ENCODE results near the gene COPE. TPM values are rescaled to one million over a fixed set of nuclear protein-coding genes. Genes with fewer than 3 reads are reported as not detected.
A peak's percentile ranks its signal among the peaks of the same experiment; 100 is the strongest.

The COPE gene
- total and polyA plus RNA-seq, 2 of the 4 experiments (the other 2 are of a cell fraction), result 347 to 461 TPM

DNA sequence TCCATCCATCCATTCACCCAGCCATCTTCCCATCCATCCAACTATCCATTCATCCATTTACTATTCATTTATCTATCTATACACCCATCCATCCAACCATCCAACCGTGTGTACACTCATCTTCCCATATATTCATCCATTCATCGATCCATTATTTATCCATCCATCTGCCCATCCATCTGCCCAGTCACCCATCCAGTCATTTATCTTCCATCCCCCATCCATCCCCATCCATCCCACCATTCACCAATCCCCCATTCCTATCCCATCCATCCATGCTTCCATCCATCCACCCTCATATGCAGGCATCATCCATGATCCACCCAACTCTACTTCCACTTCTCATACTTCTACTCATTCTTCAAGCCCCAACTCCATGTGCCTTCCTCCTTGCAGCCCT, 35.9 kb upstream of the COPE start:
- Histone ChIP-seq H2AFZ (replicated peaks; ENCODE audit: low read length, poor library complexity) (no peak overlapping the region), H2BK20ac (ENCODE audit: low read depth, low read length) (no peak overlapping the region), H3K9ac (ENCODE audit: low read depth, low read length) (no peak overlapping the region), H2BK15ac (ENCODE audit: low read depth, low read length) (no peak overlapping the region), H3K9me3 (ENCODE audit: control insufficient read depth, insufficient read depth, low read length) (no peaks in the 10 kb centered on the region), H4K5ac (ENCODE audit: low read depth, low read length) (no peak overlapping the region), H2AK9ac (replicated peaks; ENCODE audit: low read depth, low read length, poor library complexity) (no peak overlapping the region), H3K4ac (ENCODE audit: low read depth, low read length) (no peak overlapping the region), H2BK120ac (ENCODE audit: low read depth, low read length) (no peak overlapping the region), H3K56ac (ENCODE audit: extremely low read depth, insufficient read depth, low read length) (no peak overlapping the region), H3K23ac (ENCODE audit: low read depth, low read length) (no peak overlapping the region), H4K91ac (ENCODE audit: insufficient read depth, low read depth, low read length) (no peak overlapping the region), H3K18ac (ENCODE audit: low read depth, low read length) (no peak overlapping the region), H3K4me2 (ENCODE audit: low read depth, low read length) (no peak overlapping the region), H3K4me3 (ENCODE audit: insufficient read depth, low read depth, low read length) (no peak overlapping the region), H2AK5ac (ENCODE audit: low read depth, low read length) (no peak overlapping the region), H3K27me3 (ENCODE audit: control insufficient read depth, insufficient read depth, low read length) (0 out of 2 replicates have a peak, but pooled peaks cover 2% of the 10 kb centered on the region), H3K27ac (ENCODE audit: insufficient read depth, low read length) (no peak overlapping the region), H2BK5ac (ENCODE audit: low read depth, low read length, poor library complexity, severe bottlenecking) (no peak overlapping the region), H4K8ac (ENCODE audit: low read depth in 2 of 2, low read length in 2 of 2) (no peak overlapping the region), H3K4me1 (ENCODE audit: control insufficient read depth, insufficient read depth, low read length) (no peaks in the 10 kb centered on the region), H3K9me1 (ENCODE audit: insufficient read depth, low read length) (peaks cover 3% of the 10 kb centered on the region; the same call in 1 of the 2 replicates), H4K20me1 (ENCODE audit: insufficient read depth, low read length) (no peaks in the 10 kb centered on the region; the same call in 1 of the 2 replicates), H3K36me3 (ENCODE audit: control insufficient read depth, insufficient read depth, low read length) (no peaks in the 10 kb centered on the region), H3K14ac (replicated peaks; ENCODE audit: low read depth, low read length) (no peak overlapping the region), H3K79me1 (ENCODE audit: low read depth in 1 of 2, low read length in 2 of 2) (no peaks in the 10 kb centered on the region)
- TSS peak; percentile 53 for BruUV-seq (replicated peaks)
- CTCF ChIA-PET, result no interaction called here
- DNase-seq, result no peak
- in situ Hi-C loops (cut with MboI; ENCODE audit: low sequenced_read_pairs) (no loop called here), dilution Hi-C loops (cut with HindIII; ENCODE audit: low sequenced_read_pairs, unreplicated experiment) (no loop called here), intact Hi-C loops (cut with micrococcal nuclease) (no loop called here)
- TF ChIP-seq MAFK (IDR thresholded peaks at IDR 0.05; ENCODE audit: low read depth, low read length) (no peak), MXI1 (IDR thresholded peaks at IDR 0.05; ENCODE audit: borderline replicate concordance, low read depth, low read length) (no peak), RFX5 (IDR thresholded peaks at IDR 0.05; ENCODE audit: low read depth, low read length) (no peak), SMC3 (IDR thresholded peaks at IDR 0.05; ENCODE audit: low read depth, low read length) (no peak), FOS (IDR thresholded peaks at IDR 0.05; ENCODE audit: low read depth, low read length) (no peak), MAZ (IDR thresholded peaks at IDR 0.05; ENCODE audit: borderline replicate concordance, low read depth, low read length) (no peak), ELK1 (IDR thresholded peaks at IDR 0.05; ENCODE audit: borderline replicate concordance, low read depth, low read length) (no peak), CEBPB (IDR thresholded peaks at IDR 0.05; ENCODE audit: low read depth, low read length) (no peak), POLR2A (IDR thresholded peaks at IDR 0.05; ENCODE audit: low read depth, low read length) (no peak), RAD21 (IDR thresholded peaks at IDR 0.05; ENCODE audit: low read length) (no peak), CHD1 (IDR thresholded peaks at IDR 0.05; ENCODE audit: low read depth, low read length) (no peak), RCOR1 (IDR thresholded peaks at IDR 0.05; ENCODE audit: insufficient replicate concordance, low read length) (no peak), CTCF (conservative IDR thresholded peaks at IDR 0.05; ENCODE audit: low read depth, low read length) (no peak), BHLHE40 (IDR thresholded peaks at IDR 0.05; ENCODE audit: low read depth, low read length) (no peak)
- TF ChIP-seq, protein P1, sequence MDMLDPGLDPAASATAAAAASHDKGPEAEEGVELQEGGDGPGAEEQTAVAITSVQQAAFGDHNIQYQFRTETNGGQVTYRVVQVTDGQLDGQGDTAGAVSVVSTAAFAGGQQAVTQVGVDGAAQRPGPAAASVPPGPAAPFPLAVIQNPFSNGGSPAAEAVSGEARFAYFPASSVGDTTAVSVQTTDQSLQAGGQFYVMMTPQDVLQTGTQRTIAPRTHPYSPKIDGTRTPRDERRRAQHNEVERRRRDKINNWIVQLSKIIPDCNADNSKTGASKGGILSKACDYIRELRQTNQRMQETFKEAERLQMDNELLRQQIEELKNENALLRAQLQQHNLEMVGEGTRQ (IDR thresholded peaks at IDR 0.05; ENCODE audit: low read depth, low read length), result no peak
- POLR2A ChIA-PET (ENCODE audit: unreplicated experiment), result no interaction called here
- 100% methylated on average over 2 of the region's 2 CpGs for WGBS, 2 experiments (ENCODE audit: extremely low coverage in 2 of 2, insufficient read length in 1 of 2)
- no peak for ATAC-seq (ENCODE audit: low read depth)
